Keratinocyte (primary cell): ENCODE data around the gene COMT. TPM values are rescaled to one million over a fixed set of nuclear protein-coding genes. Genes with fewer than 3 reads are reported as not detected.

ENCODE experiments used
- DNase-seq: peaks from one replicate; pipeline ENCODE4 v3.0.0-alpha.2; 2011; ENCODE audit warnings: low read depth, missing footprints, low spot score
- FAIRE-seq: peaks from 2 replicates; lab custom pipeline; 2011; peaks lifted over from hg19 to GRCh38; lab: Jason Lieb, UNC
- H2AFZ ChIP-seq: 2 replicates; pipeline ENCODE4 v1.6.0; 2012; ENCODE audit warnings: low read length, control low read depth, inconsistent platforms; ENCODE audit not compliant: control insufficient read depth
- H3K27ac ChIP-seq: 2 replicates; pipeline ENCODE4 v1.5.1; 2011; ENCODE audit warnings: low read length; ENCODE audit not compliant: control insufficient read depth, insufficient read depth
- H3K27me3 ChIP-seq: 3 replicates; pipeline ENCODE4 v1.6.0; 2011; ENCODE audit warnings: low read length; ENCODE audit not compliant: control insufficient read depth, insufficient read depth; ENCODE audit errors: extremely low read depth
- H3K36me3 ChIP-seq, 2 experiments: 2 replicates in 1 of 2; 3 replicates in 1 of 2; pipeline ENCODE4 v1.5.1; 2011; ENCODE audit warnings: low read length in 2 of 2, mild to moderate bottlenecking in 1 of 2; ENCODE audit not compliant: control insufficient read depth in 2 of 2, insufficient read depth in 2 of 2; ENCODE audit errors: extremely low read depth in 1 of 2
- H3K4me1 ChIP-seq: 3 replicates; pipeline ENCODE4 v1.5.1; 2011; ENCODE audit warnings: low read length; ENCODE audit not compliant: control insufficient read depth, insufficient read depth; ENCODE audit errors: extremely low read depth
- H3K4me2 ChIP-seq: 3 replicates; pipeline ENCODE4 v1.6.0; 2011; ENCODE audit warnings: low read depth, low read length; ENCODE audit not compliant: control insufficient read depth, insufficient read depth; ENCODE audit errors: extremely low read depth
- H3K4me3 ChIP-seq, 3 experiments: fragments of 200-600 bp in 1 of 3; sonication (generic) in 1 of 3; 2 replicates in 2 of 3; 3 replicates in 1 of 3; pipeline ENCODE4 v1.5.1; 2011 to 2016; ENCODE audit warnings: low read length in 3 of 3, mild to moderate bottlenecking in 3 of 3, control low read depth in 2 of 3, inconsistent platforms in 1 of 3, low read depth in 1 of 3, mixed read lengths in 1 of 3, mixed run types in 1 of 3, moderate library complexity in 1 of 3; ENCODE audit not compliant: control insufficient read depth in 2 of 3, insufficient read depth in 2 of 3; ENCODE audit errors: extremely low read depth in 1 of 3
- H3K79me2 ChIP-seq: 2 replicates; pipeline ENCODE4 v1.6.0; 2012; ENCODE audit warnings: low read length; ENCODE audit not compliant: control insufficient read depth, insufficient read depth
- H3K9ac ChIP-seq: 3 replicates; pipeline ENCODE4 v1.6.0; 2011; ENCODE audit warnings: low read length; ENCODE audit not compliant: control insufficient read depth, insufficient read depth; ENCODE audit errors: extremely low read depth
- H3K9me1 ChIP-seq: 3 replicates; pipeline ENCODE4 v1.6.0; 2011; ENCODE audit warnings: low read length; ENCODE audit not compliant: control insufficient read depth, insufficient read depth; ENCODE audit errors: extremely low read depth
- H3K9me3 ChIP-seq: 2 replicates; pipeline ENCODE4 v1.5.1; 2012; ENCODE audit warnings: low read depth, low read length; ENCODE audit not compliant: control insufficient read depth
- H4K20me1 ChIP-seq: 3 replicates; pipeline ENCODE4 v1.6.0; 2011; ENCODE audit warnings: low read length; ENCODE audit not compliant: control insufficient read depth, insufficient read depth; ENCODE audit errors: extremely low read depth
- CTCF ChIP-seq, 3 experiments: IDR thresholded peaks in 1 of 3; conservative IDR thresholded peaks in 1 of 3; optimal IDR thresholded peaks in 1 of 3; 2 replicates in 2 of 3; 3 replicates in 1 of 3; pipeline versions ENCODE3 to v1.5.1; 2011; ENCODE audit warnings: low read length in 3 of 3, mild to moderate bottlenecking in 3 of 3, moderate library complexity in 2 of 3, control low read depth in 1 of 3, inconsistent platforms in 1 of 3; ENCODE audit not compliant: insufficient read depth in 2 of 3; ENCODE audit errors: extremely low read depth in 1 of 3
- EZH2 ChIP-seq: IDR thresholded peaks from one replicate; pipeline ENCODE4 v1.6.1; 2012; ENCODE audit warnings: inconsistent platforms, mild to moderate bottlenecking, low read length, moderate library complexity
- dilution Hi-C: fragments of 300-500 bp; cut with MboI; formaldehyde crosslinking; loops from one replicate; pipeline ENCODE4 v1.7.0; 2020; ENCODE audit warnings: low sequenced_read_pairs; ENCODE audit not compliant: extremely low pct_ligation_motif_present
- polyA minus RNA-seq, 3 experiments: library from RNA; depleted of rRNA, polyadenylated mRNA; stranded (reverse); fragments of >200 nt; gene quantifications; 1 replicate in 1 of 3; 2 replicates in 1 of 3; 3 replicates in 1 of 3; pipeline ENCODE4 v1.2.3, GENCODE V29; 2011
- polyA plus RNA-seq, 5 experiments: library from polyadenylated mRNA; depleted of rRNA in 3 of 5; stranded (reverse) in 3 of 5; stranded (forward) in 1 of 5; unstranded in 1 of 5; fragments of >200 nt; gene quantifications; 1 replicate in 1 of 5; 2 replicates in 3 of 5; 3 replicates in 1 of 5; pipeline versions ENCODE4 v1.2.1 to v1.2.3, GENCODE V29; 2011 to 2012; ENCODE audit warnings: missing spikeins in 2 of 5, low read depth in 1 of 5, low replicate concordance in 1 of 5

The COMT gene
- polyA plus RNA-seq (130 to 225 TPM (median 139 TPM) in 3 replicates), polyA minus RNA-seq (68.4 to 164 TPM (median 70.9 TPM) in 3 replicates)
- polyA plus RNA-seq (2011; ENCODE audit: low read depth), result 48.0 TPM
- polyA plus RNA-seq (2011; cell fraction: cytosol; rRNA removed), result 86.7 and 217 TPM in 2 replicates
- polyA plus RNA-seq (2011; cell fraction: nucleus; rRNA removed), result 187 and 206 TPM in 2 replicates
- 146 and 212 TPM in 2 replicates for polyA plus RNA-seq (2012; ENCODE audit: low replicate concordance)
- 238 TPM for polyA minus RNA-seq (2011; cell fraction: cytosol; rRNA and poly(A)+ RNA removed)
- polyA minus RNA-seq (2011; cell fraction: nucleus; rRNA and poly(A)+ RNA removed), result 73.4 and 85.4 TPM in 2 replicates

GRCh38 chr22:19941365-19942082 is at the start of gene COMT, which contains the start of gene TXNRD2:
COMT (plus strand) TSS chr22:19941772; CDS start chr22:19962527, 20,755 bp downstream.
TXNRD2 (minus strand) TSS chr22:19941818; CDS start chr22:19941803, 15 bp downstream.
- Histone ChIP-seq H3K9me1 (no peaks in the 10 kb centered on the region), H3K79me2 (peaks cover 35% of the 10 kb centered on the region), H3K4me1 (peaks cover 22% of the 10 kb centered on the region), H3K27ac (peak within 1 kb of the TSS; percentile 90), H4K20me1 (no peaks in the 10 kb centered on the region), H3K27me3 (no peaks in the 10 kb centered on the region), H3K4me2 (peak within 1 kb of the TSS; percentile 96), H3K9ac (peak within 1 kb of the TSS; percentile 89), H3K36me3 (no peaks in the 10 kb centered on the region), H3K4me3 (peak within 1 kb of the TSS; percentile 91 to 96 (median 96)), H2AFZ (peak within 1 kb of the TSS; percentile 8), H3K9me3 (no peaks in the 10 kb centered on the region)
- dilution Hi-C loops, result no loop called here
- no peak for DNase-seq
- no peak for FAIRE-seq
- no peak for TF ChIP-seq CTCF (optimal IDR thresholded peaks at IDR 0.05 in 1 of 3, IDR thresholded peaks at IDR 0.05 in 1 of 3, conservative IDR thresholded peaks at IDR 0.05 in 1 of 3; ENCODE audit: extremely low read depth in 1 of 3, insufficient read depth in 2 of 3, low read length in 3 of 3)
- no peak for TF ChIP-seq EZH2

- no peaks in the 10 kb centered on the region for H3K27me3 ChIP-seq
- H3K27ac ChIP-seq, result peak overlapping the region; percentile 81
- dilution Hi-C loops, result no loop called here
- no peak for FAIRE-seq
- peaks cover 29% of the 10 kb centered on the region for H3K4me1 ChIP-seq
- H3K4me3 ChIP-seq, result peak overlapping the region in 2 of 3 experiments; percentile 32 to 33
- H3K79me2 ChIP-seq, result no peaks in the 10 kb centered on the region
- H3K36me3 ChIP-seq, result peaks cover 0 to 1% of the 10 kb centered on the region in 2 experiments
- H2AFZ ChIP-seq, result peak overlapping the region; percentile 30
- no peak for TF ChIP-seq CTCF (optimal IDR thresholded peaks at IDR 0.05 in 1 of 3, IDR thresholded peaks at IDR 0.05 in 1 of 3, conservative IDR thresholded peaks at IDR 0.05 in 1 of 3; ENCODE audit: extremely low read depth in 1 of 3, insufficient read depth in 2 of 3, low read length in 3 of 3)
- TF ChIP-seq EZH2, result no peak
- DNase-seq, result no peak
- H3K9me3 ChIP-seq, result no peaks in the 10 kb centered on the region
- H3K9me1 ChIP-seq, result no peaks in the 10 kb centered on the region
- peak overlapping the region; percentile 67 for H3K9ac ChIP-seq
- no peaks in the 10 kb centered on the region for H4K20me1 ChIP-seq
- H3K4me2 ChIP-seq, result peak overlapping the region; percentile 78
These were observed 49.2 kb upstream of the COMT start for GRCh38 chr22:19892257-19892879.
